KBM-7 (cell line): ENCODE results near the gene FXYD5.
"Not testable (repeated sequence)": the region's sequence is repeated elsewhere in the genome, so short reads cannot be mapped to it uniquely, and the experiment has no call there.

Source experiments
- DNase-seq: peaks from one replicate; pipeline ENCODE4 v3.0.0-alpha.2; 2015
- in situ Hi-C: fragments of 300-500 bp; cut with MboI; formaldehyde crosslinking; loops from 2 replicates; pipeline ENCODE4 v1.14.3; 2020; ENCODE audit warnings: low sequenced_read_pairs, low pct_unique_long_range_greater_than_20kb, mixed read lengths

FXYD5 gene

DNA sequence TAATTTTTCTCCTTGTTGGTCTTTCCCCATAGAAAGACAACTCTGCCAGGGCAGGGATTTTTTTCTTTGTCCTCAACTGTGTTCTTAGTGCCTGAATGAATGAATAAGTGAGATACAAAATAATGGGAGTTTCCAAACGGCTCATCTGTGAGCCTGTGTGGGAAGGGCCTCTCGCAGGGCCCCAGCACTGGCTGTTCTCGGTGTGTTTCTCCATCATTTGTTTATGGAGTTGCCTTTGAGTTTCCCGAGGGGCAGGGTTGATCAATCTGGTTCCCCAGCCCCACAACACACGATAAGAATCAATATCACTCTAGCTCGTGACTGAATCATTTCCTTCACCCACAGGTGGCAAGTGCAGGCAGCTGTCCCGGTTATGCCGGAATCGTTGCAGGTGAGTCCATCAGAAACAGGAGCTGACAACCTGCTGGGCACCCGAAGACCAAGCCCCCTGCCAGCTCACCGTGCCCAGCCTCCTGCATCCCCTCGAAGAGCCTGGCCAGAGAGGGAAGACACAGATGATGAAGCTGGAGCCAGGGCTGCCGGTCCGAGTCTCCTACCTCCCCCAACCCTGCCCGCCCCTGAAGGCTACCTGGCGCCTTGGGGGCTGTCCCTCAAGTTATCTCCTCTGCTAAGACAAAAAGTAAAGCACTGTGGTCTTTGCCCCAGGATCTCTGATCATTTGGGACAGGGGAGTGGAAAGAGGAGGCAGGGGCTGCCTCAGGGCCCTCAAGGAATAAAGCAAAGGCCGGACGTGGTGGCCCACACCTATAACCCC is 14.9 kb downstream of the FXYD5 start:
- in situ Hi-C loops, result no loop called here
- no peak for DNase-seq

DNA sequence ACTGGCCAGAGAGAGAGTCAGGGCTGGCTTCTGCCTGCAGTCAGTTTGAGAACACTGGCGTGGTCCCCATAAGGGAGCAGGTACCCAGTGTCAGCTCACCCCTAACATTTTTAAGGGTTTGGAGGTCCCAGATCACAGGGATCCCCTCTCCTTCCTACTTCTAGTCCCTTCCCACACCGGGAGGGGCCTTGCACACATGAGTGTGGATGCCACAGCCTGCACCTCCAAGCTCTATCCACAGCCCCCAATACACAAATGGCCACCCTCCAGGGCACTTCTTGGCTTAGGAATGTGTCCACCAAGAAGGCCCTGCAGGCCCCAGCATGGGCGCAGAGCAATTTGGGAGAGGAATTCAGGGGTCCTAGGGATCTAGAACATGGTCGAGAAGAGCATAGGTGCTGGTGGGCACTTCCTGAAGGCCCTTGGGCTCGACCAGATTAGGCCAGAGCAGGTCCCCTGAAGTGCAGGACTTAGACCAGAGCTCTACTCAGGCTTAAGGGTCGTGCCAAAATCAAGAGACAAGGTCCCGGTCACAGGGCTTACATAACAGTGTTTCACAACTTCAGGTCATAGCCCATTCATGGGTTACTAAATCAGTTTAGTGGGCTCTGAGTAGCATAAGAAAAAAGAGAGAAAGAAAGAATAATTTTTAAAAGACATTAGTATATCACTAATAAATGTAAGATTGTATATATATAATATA is 16.0 kb downstream of the FXYD5 start:
- DNase-seq, result no peak
- in situ Hi-C loops, result no loop called here

DNA sequence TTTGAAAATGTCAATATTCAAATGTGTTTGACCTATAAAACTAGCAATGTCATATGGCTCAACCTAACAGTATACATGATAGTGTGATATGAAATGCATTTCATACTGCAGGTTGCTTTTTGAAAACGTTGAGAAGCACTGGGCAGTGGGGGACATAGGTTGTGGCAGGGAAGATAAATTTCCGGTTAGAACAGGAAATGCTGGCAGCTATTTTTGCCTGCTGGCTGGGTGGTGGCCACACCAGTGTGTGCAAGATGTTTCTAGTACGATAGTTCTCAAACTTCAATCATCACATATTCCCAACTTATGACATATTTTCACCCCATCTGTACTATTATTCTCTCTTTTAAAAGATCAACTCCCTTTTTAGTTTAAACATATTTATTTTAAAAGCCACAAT is 17.2 kb downstream of the FXYD5 start:
- DNase-seq, result no peak
- in situ Hi-C loops, result no loop called here

DNA sequence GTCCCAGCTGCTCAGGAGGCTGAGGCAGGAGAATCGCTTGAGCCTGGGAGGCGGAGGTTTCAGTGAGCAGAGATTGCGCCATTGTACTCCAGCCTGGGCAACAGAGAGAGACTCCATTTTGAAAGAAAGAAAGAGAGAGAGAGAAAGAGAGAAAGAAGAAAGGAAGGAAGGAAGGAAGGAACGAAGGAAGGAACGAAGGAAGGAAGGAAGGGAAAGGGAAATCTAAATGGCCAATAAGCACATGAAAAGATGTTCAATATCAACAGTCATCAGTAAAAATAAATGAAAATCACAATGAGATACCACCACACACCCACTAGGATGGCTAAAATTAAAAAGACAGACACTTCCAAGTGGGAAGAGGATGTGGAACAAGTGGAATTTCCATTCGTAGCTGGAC is 19.7 kb downstream of the FXYD5 start:
- in situ Hi-C loops, result no loop called here

DNA sequence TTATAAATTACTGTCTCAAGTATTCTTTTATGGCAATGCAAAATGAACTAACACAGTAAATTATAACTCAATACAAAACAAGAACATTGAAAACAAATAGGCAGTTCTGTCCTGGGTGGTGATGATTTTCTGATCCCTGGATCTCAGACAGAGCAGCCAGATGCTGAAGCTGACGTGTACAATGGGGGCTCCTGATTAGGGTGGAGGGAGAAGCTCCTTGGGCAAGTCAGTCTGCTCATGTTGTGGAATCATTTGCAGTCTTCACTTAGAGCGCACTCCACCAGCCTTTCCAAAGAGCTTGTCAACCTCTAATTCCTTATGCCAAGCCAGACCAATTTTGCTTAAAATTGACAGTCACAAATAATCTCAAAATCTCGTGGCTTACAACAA is 21.6 kb downstream of the FXYD5 start:
- in situ Hi-C loops, result no loop called here
- no peak for DNase-seq

More for the DNA sequence above, 19.7 kb downstream of the FXYD5 start:
- DNase-seq, result no peak

DNA sequence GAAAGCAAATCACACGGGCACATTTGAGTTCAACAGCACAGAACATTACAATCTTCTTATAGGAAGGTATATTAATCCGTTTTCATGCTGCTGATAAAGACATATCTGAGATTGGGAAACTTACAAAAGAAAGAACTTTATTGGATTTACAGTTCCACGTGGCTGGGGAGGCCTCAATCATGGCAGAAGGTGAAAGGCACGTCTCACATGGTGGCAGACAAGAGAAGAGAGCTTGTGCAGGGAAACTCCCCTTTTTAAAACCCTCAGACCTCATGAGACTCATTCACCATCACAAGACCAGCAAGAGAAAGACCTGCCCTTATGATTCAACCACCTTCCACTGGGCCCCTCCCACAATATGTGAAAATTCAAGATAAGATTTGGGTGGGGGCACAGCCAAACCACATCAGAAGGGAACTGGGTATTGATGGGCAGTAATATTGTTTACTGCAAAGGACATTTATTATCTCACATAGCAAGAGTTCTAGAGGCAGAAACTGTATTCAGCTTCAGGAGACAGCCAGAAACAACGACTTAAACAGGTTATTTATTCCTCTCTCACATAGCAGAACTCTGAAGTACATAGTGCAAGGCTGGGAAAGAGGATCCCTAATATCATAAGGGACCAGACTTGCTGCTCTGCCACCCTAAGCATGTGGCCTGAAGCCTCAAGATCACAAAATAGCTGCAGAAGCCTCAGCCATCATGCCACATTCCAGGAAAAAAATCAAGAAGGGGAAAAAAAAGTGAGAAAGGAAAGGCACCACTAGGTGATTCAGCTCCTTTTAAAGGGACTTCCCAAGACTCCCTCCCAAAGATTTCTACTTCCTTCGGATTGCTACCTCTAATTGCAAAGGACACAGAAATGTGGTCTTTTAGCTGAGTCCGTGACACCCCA is 23.1 kb downstream of the FXYD5 start:
- in situ Hi-C loops, result no loop called here
- no peak for DNase-seq

DNA sequence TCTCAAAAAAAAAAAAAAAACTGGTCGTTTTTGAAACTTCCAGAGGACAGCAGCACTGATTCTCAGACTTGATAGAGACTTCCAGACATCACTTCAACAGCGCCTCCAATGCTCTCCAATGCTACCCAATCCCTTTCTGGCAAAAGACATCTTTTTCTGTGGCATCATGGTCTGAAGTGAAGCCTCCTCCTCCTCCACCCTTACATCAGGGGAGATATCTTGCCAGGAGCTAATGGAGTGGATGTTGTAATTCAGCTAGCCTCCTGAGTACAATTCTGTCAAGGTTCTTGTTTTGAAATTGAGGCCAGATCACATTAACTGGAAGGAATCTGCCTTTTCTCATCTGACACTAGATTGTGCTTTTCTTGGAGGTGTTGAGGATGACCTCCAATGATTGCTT is 24.2 kb downstream of the FXYD5 start:
- in situ Hi-C loops, result no loop called here
- no peak for DNase-seq

DNA sequence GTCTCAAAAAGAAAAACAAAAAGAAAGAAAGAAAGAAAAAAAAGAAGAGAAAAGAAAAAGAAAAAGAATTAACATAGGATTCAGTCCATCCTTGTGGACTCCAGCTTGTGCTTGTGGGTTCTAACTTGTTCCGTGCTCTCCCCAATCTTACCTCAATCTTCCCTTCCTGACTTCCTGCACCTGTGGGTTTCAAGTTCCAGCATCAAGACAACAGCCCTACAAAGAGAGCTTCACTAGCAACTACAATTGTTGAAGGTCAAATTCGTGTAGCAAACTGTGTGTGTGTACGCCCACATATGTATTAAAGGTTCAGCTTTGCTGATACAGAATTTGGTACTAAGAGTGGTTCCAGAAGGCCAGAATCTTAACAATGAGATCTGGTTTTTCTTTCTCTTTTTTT is 25.3 kb downstream of the FXYD5 start:
- DNase-seq, result no peak
- in situ Hi-C loops, result no loop called here

DNA sequence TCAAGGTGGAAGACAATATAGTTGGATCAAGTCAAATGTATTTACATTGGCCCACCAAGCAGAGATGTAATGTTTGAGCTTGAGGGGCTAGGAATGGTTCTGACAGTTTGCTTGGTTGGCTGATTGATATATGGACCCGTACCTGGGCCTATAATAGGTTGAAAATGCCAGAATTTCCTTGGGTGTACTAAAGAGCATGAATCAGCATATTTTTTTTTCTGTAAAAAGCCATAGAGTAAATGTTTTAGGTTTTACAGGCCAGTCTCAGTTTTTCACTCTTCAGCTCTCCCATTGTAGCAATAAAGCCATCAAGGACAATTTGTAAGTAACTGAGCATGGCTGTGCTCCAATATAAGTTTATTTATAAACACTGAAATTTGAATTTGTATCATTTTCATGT is 26.9 kb downstream of the FXYD5 start:
- in situ Hi-C loops, result no loop called here
- DNase-seq, result no peak

DNA sequence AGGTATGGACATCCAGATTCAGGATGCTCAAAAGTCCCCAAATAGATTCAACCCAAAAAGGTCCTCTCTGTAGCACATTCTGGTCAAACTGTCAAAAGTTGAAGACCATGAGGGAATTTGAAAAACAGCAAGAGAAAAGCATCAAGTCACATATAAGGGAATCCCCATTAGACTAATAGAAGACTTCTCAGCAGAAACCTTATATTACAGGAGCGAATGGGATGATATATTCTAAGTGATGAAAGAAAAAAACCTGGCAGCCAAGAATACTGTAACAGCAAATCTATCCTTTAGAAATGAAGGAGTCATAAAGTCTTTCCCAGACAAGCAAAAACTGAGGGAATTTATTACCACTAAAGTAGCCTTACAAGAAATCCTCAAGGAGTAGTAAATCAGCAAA is 29.7 kb downstream of the FXYD5 start:
- DNase-seq, result no peak
- in situ Hi-C loops, result no loop called here

DNA sequence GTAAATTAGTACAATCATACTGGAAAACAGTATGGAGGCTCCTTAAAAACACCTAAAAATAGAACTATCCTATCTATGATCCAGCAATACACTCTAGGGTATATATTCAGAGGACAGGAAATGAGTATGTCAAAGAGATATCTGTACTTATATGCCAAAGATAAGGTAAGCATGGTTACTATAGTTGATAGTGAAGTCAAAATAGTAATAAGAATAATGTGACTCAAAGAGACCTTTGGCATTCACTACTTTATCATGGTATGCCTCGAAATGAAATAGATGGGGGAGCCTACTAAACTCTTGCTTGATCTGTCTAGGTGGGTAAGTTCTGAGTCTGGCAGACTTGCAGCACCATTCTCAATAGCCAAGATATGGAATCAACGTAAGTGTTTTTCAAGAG is 30.3 kb downstream of the FXYD5 start:
- DNase-seq, result no peak
- in situ Hi-C loops, result no loop called here

DNA sequence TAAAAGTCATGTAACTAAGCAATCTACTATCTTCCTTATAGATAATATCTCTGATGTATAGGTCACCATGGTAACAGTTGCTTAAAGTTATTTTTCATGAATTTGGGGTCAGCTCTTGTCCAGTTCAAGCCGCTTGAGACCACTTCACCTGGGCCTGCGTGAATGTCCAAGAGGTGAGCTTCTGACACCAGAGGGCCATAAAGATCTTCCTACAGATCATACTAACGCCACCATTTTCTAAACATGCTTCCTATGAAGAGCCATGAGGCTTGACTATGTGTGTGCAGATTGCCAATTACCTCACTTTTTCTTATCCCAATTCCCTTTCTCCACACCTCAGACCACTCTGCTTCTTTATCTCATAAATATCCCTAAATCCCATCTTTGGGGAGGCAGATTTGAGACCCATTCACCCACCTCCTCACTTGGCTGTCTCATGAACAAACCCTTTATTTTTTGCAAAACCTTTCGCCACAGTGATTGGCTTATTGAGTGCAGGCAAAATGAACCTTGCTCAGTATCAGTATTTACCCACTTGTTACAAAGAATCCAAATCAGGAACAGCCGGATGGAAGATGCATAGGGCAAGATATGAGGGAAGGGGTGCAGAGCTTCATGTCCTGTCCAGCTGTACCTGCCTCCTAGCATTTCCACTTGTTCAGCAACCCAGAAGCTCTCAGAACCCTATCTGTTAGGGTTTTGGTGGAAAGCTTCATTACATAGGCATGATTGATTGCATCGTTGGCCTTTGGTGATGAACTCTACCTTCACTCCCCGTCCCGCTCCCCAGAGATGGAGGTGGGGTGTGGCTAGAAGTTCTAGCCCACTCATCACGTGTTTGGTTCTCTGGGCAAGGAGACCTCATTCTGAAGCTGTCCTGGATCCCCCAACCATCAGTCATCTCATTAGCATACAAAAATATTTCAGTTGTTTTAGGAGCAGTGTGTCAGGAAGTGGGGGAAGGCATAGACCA is 39.8 kb downstream of the FXYD5 start:
- DNase-seq, result no peak
- in situ Hi-C loops, result no loop called here

DNA sequence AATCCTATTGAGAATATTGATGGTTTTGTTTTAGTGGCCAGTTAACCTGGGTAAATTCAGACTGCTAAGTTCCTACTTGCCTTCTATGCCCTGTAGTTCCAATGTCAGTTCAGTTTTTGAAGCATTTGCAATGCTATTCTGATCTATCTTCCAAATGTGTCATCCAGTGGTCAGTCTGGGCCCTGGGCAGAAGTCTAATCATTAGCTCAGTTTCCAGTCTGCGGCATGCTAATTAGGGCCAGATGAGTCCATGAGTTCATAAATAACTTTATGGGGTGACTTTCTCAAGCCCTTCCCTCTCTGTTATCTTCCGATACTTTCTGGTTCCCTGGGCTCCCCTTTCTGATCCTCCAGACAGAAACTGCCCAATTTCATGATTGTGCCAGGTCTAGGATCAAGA is 41.3 kb downstream of the FXYD5 start:
- no peak for DNase-seq
- in situ Hi-C loops, result no loop called here

DNA sequence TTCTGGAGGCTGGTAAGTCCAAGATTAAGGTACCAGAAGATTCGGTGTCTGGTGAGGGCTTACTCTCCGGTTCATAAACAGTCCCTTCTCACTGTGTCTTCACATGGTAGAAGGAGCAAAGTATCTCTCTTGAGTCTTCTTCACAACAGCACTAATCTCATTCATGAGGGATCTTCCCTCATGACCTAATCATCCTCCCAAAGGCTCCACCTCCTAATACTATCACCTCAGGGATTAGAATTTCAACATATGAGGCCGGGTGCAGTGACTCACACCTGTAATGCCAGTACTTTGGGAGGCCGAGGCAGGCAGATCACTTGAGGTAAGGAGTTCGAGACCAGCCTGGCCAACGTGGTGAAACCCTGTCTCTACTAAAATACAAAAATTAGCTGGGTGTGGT is 42.3 kb downstream of the FXYD5 start:
- in situ Hi-C loops, DNase-seq: not testable (repeated sequence)

DNA sequence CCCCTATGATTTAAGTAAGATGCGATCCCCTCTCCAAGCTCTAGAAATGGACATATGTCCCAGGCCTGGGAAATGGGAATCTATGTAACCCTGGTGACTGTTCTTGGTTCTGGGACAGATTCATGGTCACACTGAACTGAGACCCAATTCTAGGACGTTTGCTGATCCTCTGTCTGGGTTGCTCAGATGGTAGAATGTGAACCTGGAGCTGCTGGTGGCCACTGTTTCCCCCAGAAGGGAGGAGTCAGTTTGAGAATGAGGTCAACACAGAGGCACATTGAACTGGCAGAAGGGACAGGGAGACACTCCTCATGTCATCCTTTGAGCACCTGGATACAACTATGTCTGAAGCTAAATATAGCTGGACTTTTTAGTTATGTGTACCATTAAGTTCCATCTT is 44.9 kb downstream of the FXYD5 start:
- in situ Hi-C loops, result no loop called here

DNA sequence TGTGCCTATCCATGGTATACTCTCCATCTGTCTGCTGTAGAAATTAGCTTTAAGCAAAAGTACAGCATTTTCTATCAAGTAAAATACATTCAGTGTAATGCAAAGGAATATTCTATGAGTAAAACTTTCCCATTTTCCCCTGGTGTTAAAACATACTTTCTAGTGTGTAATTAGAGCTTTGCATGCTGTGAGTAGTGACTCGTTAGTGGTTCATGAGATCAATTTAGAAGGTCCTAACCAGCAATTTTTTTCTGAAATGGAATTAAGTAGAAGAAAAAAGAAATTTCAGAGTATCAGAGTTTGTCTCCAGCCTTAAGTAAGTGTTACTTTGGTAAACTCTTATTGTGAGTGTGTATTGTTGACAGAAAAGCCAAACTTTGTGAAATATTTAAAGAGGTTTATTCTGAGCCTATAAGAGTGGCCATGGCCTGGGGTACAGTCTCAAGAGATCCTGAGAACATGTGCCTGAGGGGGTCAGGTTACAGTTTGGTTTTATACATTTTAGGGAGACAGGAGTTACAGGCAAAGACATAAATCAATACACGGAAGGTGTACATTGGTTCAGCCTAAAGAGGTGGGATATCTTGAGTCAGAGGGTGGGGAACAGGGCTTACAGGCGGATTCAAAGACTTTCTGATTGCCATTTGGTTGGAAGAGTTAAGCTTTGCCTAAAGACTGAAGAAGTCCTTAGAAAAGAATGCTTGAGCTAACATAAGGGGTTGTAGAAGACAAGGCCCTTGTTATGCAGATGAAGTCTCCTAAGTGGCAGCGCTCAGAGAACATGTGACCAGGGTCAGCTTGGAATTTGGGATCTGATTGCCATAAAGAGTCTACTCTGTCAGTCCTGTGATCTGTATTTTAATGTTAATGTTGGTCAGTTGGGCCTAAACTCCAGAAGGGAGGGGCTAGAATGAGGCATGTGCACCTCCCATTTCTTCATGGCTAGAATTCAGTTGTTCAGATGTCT is 48.5 kb downstream of the FXYD5 start:
- DNase-seq, result no peak
- in situ Hi-C loops, result no loop called here

More for the DNA sequence above, 44.9 kb downstream of the FXYD5 start:
- no peak for DNase-seq

DNA sequence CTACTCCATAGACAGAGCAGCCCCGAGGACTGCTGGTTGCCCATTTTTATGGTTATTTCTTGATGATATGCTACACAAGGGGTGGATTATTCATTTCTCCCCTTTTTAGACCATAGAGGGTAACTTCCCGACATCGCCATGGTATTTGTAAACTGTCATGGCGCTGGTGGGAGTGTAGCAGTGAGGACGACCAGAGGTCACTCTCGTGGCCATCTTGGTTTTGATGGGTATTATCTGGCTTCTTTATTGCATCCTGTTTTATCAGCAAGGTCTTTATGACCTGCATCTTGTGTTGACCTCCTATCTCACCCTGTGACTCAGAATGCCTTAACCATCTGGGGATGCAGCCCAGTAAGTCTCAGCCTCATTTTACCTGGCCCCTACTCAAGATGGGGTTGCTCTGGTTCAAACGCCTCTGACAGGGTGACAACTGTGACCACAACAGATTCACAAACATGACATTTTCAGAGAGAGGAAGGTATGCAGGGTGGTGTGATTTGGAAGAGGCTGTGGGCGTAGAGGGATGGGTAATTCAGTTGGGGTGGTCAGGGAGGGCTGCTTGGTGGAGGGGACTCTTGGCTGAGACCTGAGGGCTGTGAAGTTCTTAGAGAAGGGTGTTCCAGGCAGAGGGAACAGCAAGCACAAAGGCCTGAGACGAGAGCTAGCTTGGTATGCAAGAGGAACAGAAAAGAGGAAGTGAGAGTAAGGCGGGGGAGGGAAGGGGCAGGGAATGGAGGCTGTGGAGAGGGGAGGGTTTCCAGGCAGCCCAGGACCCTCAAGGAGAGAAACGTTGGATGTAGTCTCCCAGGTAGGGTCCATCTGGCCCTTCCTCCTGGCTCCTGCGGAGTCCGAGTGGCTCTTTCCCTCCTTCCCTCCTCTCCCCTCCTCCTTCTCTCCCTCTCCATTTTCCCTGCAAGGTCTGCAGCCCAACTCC is 50.5 kb downstream of the FXYD5 start:
- in situ Hi-C loops, result no loop called here
- DNase-seq, result peak; percentile 85
